ENCODE data around the gene FDCSP.

Gene FDCSP

GRCh38 chr4:70280567-70280966 lies 54.6 kb downstream of the FDCSP start:
- no peak overlapping the region for H3K27ac ChIP-seq (ENCODE audit: low read length)
- no peaks in the 10 kb centered on the region for H4K20me1 ChIP-seq (ENCODE audit: insufficient read depth, low read length)
- H3K9me3 ChIP-seq (replicated peaks; ENCODE audit: insufficient read depth, low read length) = no peaks in the 10 kb centered on the region
- no peak overlapping the region for H2AFZ ChIP-seq (ENCODE audit: low read length)
- H3K4me1 ChIP-seq (ENCODE audit: low read length) = no peaks in the 10 kb centered on the region
- no peak overlapping the region for H3K4me2 ChIP-seq (ENCODE audit: low read depth, low read length)
- DNase-seq = no peak
- no peak overlapping the region for H3K9ac ChIP-seq (ENCODE audit: low read length)
- no peak for TF ChIP-seq CTCF (IDR thresholded peaks at IDR 0.05; ENCODE audit: low read length)
- no peak for TF ChIP-seq EZH2phosphoT487 (IDR thresholded peaks at IDR 0.05; ENCODE audit: low read length)
- no peak for TF ChIP-seq EZH2 (optimal IDR thresholded peaks at IDR 0.05; ENCODE audit: low read depth, low read length)
- H3K4me3 ChIP-seq (ENCODE audit: low read length) = no peak overlapping the region
- no peaks in the 10 kb centered on the region for H3K79me2 ChIP-seq (ENCODE audit: low read length)
- no peaks in the 10 kb centered on the region for H3K36me3 ChIP-seq (replicated peaks; ENCODE audit: insufficient read depth, low read length)
- H3F3A ChIP-seq (ENCODE audit: insufficient read depth, low read length) = no peaks in the 10 kb centered on the region
- H3K27me3 ChIP-seq (replicated peaks; ENCODE audit: insufficient read depth, low read length) = no peaks in the 10 kb centered on the region
- no peaks in the 10 kb centered on the region for H3K9me2 ChIP-seq (replicated peaks; ENCODE audit: insufficient read depth, low read length)
